Gastroesophageal sphincter (tissue), 4 donors: ENCODE data around the gene STX7. TPM values are rescaled to one million over a fixed set of nuclear protein-coding genes. Genes with fewer than 3 reads are reported as not detected.

ENCODE experiments used
- ATAC-seq: fragments of 150-250 bp; one replicate; pipeline ENCODE4 v1.9.1; 2016; ENCODE audit warnings: mild to moderate bottlenecking, moderate library complexity
- H3K27ac ChIP-seq, 4 donors: fragments of 200-600 bp; sonication (generic) in 3 of 4; 1 replicate in 3 of 4; 2 replicates in 1 of 4; pipeline ENCODE4 v1.5.1; 2016 to 2019
- H3K27me3 ChIP-seq: fragments of 200-600 bp; sonication (generic); one replicate; pipeline ENCODE4 v1.5.1; 2019
- H3K36me3 ChIP-seq, 2 donors: fragments of 200-600 bp; sonication (generic); one replicate each; pipeline ENCODE4 v1.5.1; 2019; ENCODE audit warnings: control low read depth in 1 of 2
- H3K4me1 ChIP-seq, 3 donors: fragments of 200-600 bp; sonication (generic); 1 replicate in 2 of 3; 2 replicates in 1 of 3; pipeline ENCODE4 v1.5.1; 2016 to 2019; ENCODE audit warnings: control low read depth in 2 of 3
- H3K4me3 ChIP-seq, 2 donors: fragments of 200-600 bp; sonication (generic); one replicate each; pipeline ENCODE4 v1.5.1; 2019; ENCODE audit warnings: mild to moderate bottlenecking in 1 of 2, moderate library complexity in 1 of 2
- H3K9me3 ChIP-seq, 3 donors: fragments of 200-600 bp; sonication (generic); one replicate each; pipeline ENCODE4 v1.5.1; 2017 to 2019; ENCODE audit warnings: control low read depth in 2 of 3
- CTCF ChIP-seq, 4 experiments: fragments of 200-600 bp in 2 of 4; fragments of 450-650 bp in 2 of 4; sonication (generic) in 1 of 4; IDR thresholded peaks; one replicate each; pipeline ENCODE4 v1.5.1; 2017 to 2019; ENCODE audit warnings: antibody characterized with exemption in 4 of 4, mild to moderate bottlenecking in 2 of 4, moderate library complexity in 2 of 4
- EP300 ChIP-seq: sonication (generic); formaldehyde crosslinking; IDR thresholded peaks from one replicate; pipeline ENCODE4 v1.6.1; 2017; ENCODE audit warnings: antibody characterized with exemption, mild to moderate bottlenecking
- POLR2A ChIP-seq, 2 donors: fragments of 450-650 bp; IDR thresholded peaks; one replicate each; pipeline ENCODE4 v1.6.1; 2017; ENCODE audit warnings: antibody characterized with exemption in 2 of 2, mild to moderate bottlenecking in 2 of 2, moderate library complexity in 1 of 2
- POLR2AphosphoS5 ChIP-seq: sonication (generic); formaldehyde crosslinking; IDR thresholded peaks from one replicate; pipeline ENCODE4 v1.6.1; 2017; ENCODE audit warnings: antibody characterized with exemption
- WGBS, 2 donors: methylation state at CpG; one replicate each; pipeline ENCODE4 v1.1.5; 2018; ENCODE audit warnings: low coverage in 1 of 2; 5-methylcytosine and 5-hydroxymethylcytosine counted together
- total RNA-seq, 4 donors: library from RNA; depleted of rRNA; stranded (reverse); fragments of >200 nt; gene quantifications; one replicate each; pipeline ENCODE4 v1.1.0, GENCODE V29; 2016

The STX7 gene
- total RNA-seq, 4 donors from 2014 or later, result 59.5 to 102 (median 65.3) TPM

- Histone ChIP-seq H3K36me3 (peaks cover 0 to 50% of the 10 kb centered on the region in 2 donors), H3K4me3 (no peak overlapping the region), H3K27me3 (no peaks in the 10 kb centered on the region), H3K9me3 (no peaks in the 10 kb centered on the region), H3K4me1 (peaks cover 0 to 24% (median 0%) of the 10 kb centered on the region in 3 donors), H3K27ac (no peak overlapping the region)
- WGBS, 2 donors, result 90 to 92% methylated on average over 3 of the region's 3 CpGs
- ATAC-seq, result no peak
- TF ChIP-seq EP300 (no peak), CTCF (IDR thresholded peaks at IDR 0.05) (no peak), POLR2AphosphoS5 (no peak), POLR2A (IDR thresholded peaks at IDR 0.05) (no peak)
These were observed 14.3 kb downstream of the STX7 start for GRCh38 chr6:132498638-132499037.

- no peak for TF ChIP-seq EP300
- TF ChIP-seq CTCF (IDR thresholded peaks at IDR 0.05), result no peak
- TF ChIP-seq POLR2AphosphoS5, result no peak
- TF ChIP-seq POLR2A (IDR thresholded peaks at IDR 0.05), result no peak
- Histone ChIP-seq H3K27ac (no peak overlapping the region), H3K9me3 (no peaks in the 10 kb centered on the region), H3K36me3 (peaks cover 0 to 32% of the 10 kb centered on the region in 2 donors), H3K4me1 (peaks cover 0 to 33% (median 0%) of the 10 kb centered on the region in 3 donors), H3K4me3 (no peak overlapping the region), H3K27me3 (no peaks in the 10 kb centered on the region)
- 60 to 64% methylated on average over 3 to 4 of the region's 4 CpGs for WGBS, 2 donors
- no peak for ATAC-seq
These were observed 16.3 kb downstream of the STX7 start for GRCh38 chr6:132496519-132497180.

GRCh38 chr6:132495604-132496079 lies 17.3 kb downstream of the STX7 start:
- TF ChIP-seq CTCF (IDR thresholded peaks at IDR 0.05) (no peak), POLR2AphosphoS5 (no peak), POLR2A (IDR thresholded peaks at IDR 0.05) (no peak), EP300 (no peak)
- no peak for ATAC-seq
- H3K4me3 ChIP-seq, result no peak overlapping the region
- peaks cover 0 to 22% of the 10 kb centered on the region in 2 donors for H3K36me3 ChIP-seq
- H3K27me3 ChIP-seq, result no peaks in the 10 kb centered on the region
- no peaks in the 10 kb centered on the region for H3K9me3 ChIP-seq
- WGBS, 2 donors, result 53 to 55% methylated on average over 2 of the region's 2 CpGs
- H3K27ac ChIP-seq, result no peak overlapping the region
- H3K4me1 ChIP-seq, result peaks cover 0 to 43% (median 0%) of the 10 kb centered on the region in 3 donors

- peaks cover 0 to 50% (median 6%) of the 10 kb centered on the region in 3 donors for H3K4me1 ChIP-seq
- no peak overlapping the region for H3K27ac ChIP-seq
- no peak for TF ChIP-seq CTCF (IDR thresholded peaks at IDR 0.05)
- no peak for TF ChIP-seq EP300
- no peak for TF ChIP-seq POLR2AphosphoS5
- TF ChIP-seq POLR2A (IDR thresholded peaks at IDR 0.05), result no peak
- H3K4me3 ChIP-seq, result no peak overlapping the region
- no peaks in the 10 kb centered on the region for H3K9me3 ChIP-seq
- 79 to 83% methylated on average over 2 of the region's 2 CpGs for WGBS, 2 donors
- H3K27me3 ChIP-seq, result no peaks in the 10 kb centered on the region
- peaks cover 0 to 17% of the 10 kb centered on the region in 2 donors for H3K36me3 ChIP-seq
- ATAC-seq, result no peak
These were observed 18.0 kb downstream of the STX7 start for GRCh38 chr6:132494954-132495353.

- no peak for ATAC-seq
These were observed 21.0 kb downstream of the STX7 start for GRCh38 chr6:132491881-132492280.

More at GRCh38 chr6:132491881-132492280, 21.0 kb downstream of the STX7 start:
- 75 to 83% methylated on average over 1 of the region's 1 CpG for WGBS, 2 donors
- peaks cover 0 to 5% of the 10 kb centered on the region in 2 donors for H3K36me3 ChIP-seq
- no peaks in the 10 kb centered on the region for H3K27me3 ChIP-seq
- no peak overlapping the region for H3K27ac ChIP-seq
- TF ChIP-seq POLR2A (IDR thresholded peaks at IDR 0.05), result no peak
- TF ChIP-seq CTCF (IDR thresholded peaks at IDR 0.05), result no peak
- TF ChIP-seq EP300, result no peak
- TF ChIP-seq POLR2AphosphoS5, result no peak
- peaks cover 0 to 51% (median 6%) of the 10 kb centered on the region in 3 donors for H3K4me1 ChIP-seq
- H3K9me3 ChIP-seq, result no peaks in the 10 kb centered on the region
- H3K4me3 ChIP-seq, result no peak overlapping the region
